ENCODE data around the gene RHBDD1. TPM values are rescaled to one million over a fixed set of nuclear protein-coding genes. Genes with fewer than 3 reads are reported as not detected.

Gene RHBDD1
- polyA plus RNA-seq, 2 of the 4 experiments (the other 2 are of a cell fraction): 8.3 to 46.9 TPM

GRCh38 chr2:227006189-227006897 is 170.5 kb downstream of the RHBDD1 start:
- Histone ChIP-seq H3K4me1 (no peaks in the 10 kb centered on the region), H3K4me3 (no peak overlapping the region), H3K27ac (no peak overlapping the region), H3K9me3 (no peaks in the 10 kb centered on the region), H3K4me2 (no peak overlapping the region)
- POLR2A ChIA-PET: no interaction called here
- TF ChIP-seq RNF2 (IDR thresholded peaks at IDR 0.05; ENCODE audit: borderline replicate concordance, low read depth) (no peak), GATA3 (IDR thresholded peaks at IDR 0.05; ENCODE audit: borderline replicate concordance) (no peak), ATOH8 (CRISPR knock-in tag; IDR thresholded peaks at IDR 0.05; ENCODE audit: low read depth) (no peak), E2F6 (IDR thresholded peaks at IDR 0.05; ENCODE audit: borderline replicate concordance, low read depth) (no peak), RAD21 (conservative IDR thresholded peaks at IDR 0.05 in 1 of 2, IDR thresholded peaks at IDR 0.05 in 1 of 2) (no peak), CEBPB (IDR thresholded peaks at IDR 0.05) (no peak), ZFP36 (IDR thresholded peaks at IDR 0.05; ENCODE audit: borderline replicate concordance, partially characterized antibody) (no peak), NR3C1 (IDR thresholded peaks at IDR 0.05) (no peak), CBX2 (IDR thresholded peaks at IDR 0.05; ENCODE audit: borderline replicate concordance, low read depth) (no peak), MAFK (IDR thresholded peaks at IDR 0.05; ENCODE audit: partially characterized antibody) (no peak), ELK1 (IDR thresholded peaks at IDR 0.05; ENCODE audit: low read depth, low read length) (no peak), TP53 (CRISPR knock-in tag; IDR thresholded peaks at IDR 0.05) (no peak), FOSB (CRISPR knock-in tag; IDR thresholded peaks at IDR 0.05) (no peak), JUNB (IDR thresholded peaks at IDR 0.05) (no peak), ZNF302 (CRISPR knock-in tag; IDR thresholded peaks at IDR 0.05) (no peak), CHD2 (IDR thresholded peaks at IDR 0.05; ENCODE audit: low read length, partially characterized antibody) (no peak)
- no peak for ATAC-seq
- CTCF ChIA-PET: interaction anchor here (1.4 kb wide), 1 partner anchor 9 kb away, joined by 3 read pairs; no protein-coding TSS in a partner anchor
- FAIRE-seq: no peak
- 91% methylated on average over 16 of the region's 16 CpGs for WGBS (ENCODE audit: missing lambda C conversion rate)
- DNase-seq (ENCODE audit: low read depth in 1 of 2, low spot score in 1 of 2): no peak

- POLR2A ChIA-PET: no interaction called here
- H3K4me3 ChIP-seq: no peak overlapping the region
- no peak for DNase-seq (ENCODE audit: low read depth in 1 of 2, low spot score in 1 of 2)
- no peak overlapping the region for H3K4me2 ChIP-seq
- no peak for ATAC-seq
- CTCF ChIA-PET: no interaction called here
- FAIRE-seq: no peak
- no peaks in the 10 kb centered on the region for H3K4me1 ChIP-seq
- H3K27ac ChIP-seq: no peak overlapping the region
- H3K9me3 ChIP-seq: no peaks in the 10 kb centered on the region
- 83% methylated on average over 9 of the region's 9 CpGs for WGBS (ENCODE audit: missing lambda C conversion rate)
- no peak for TF ChIP-seq TFCP2L1 (CRISPR knock-in tag; IDR thresholded peaks at IDR 0.05)
- no peak for TF ChIP-seq CBX8 (IDR thresholded peaks at IDR 0.05)
- TF ChIP-seq RAD21 (conservative IDR thresholded peaks at IDR 0.05 in 1 of 2, IDR thresholded peaks at IDR 0.05 in 1 of 2): no peak
- TF ChIP-seq ZC3H11A (IDR thresholded peaks at IDR 0.05): no peak
- no peak for TF ChIP-seq REST (IDR thresholded peaks at IDR 0.05)
- no peak for TF ChIP-seq FOSB (CRISPR knock-in tag; IDR thresholded peaks at IDR 0.05)
- no peak for TF ChIP-seq TP53 (CRISPR knock-in tag; IDR thresholded peaks at IDR 0.05)
- TF ChIP-seq EHF (CRISPR knock-in tag; IDR thresholded peaks at IDR 0.05): no peak
- TF ChIP-seq NFE2L2 (conservative IDR thresholded peaks at IDR 0.05; ENCODE audit: low read length): no peak
- TF ChIP-seq CHD2 (IDR thresholded peaks at IDR 0.05; ENCODE audit: low read length, partially characterized antibody): no peak
- TF ChIP-seq KDM5A (IDR thresholded peaks at IDR 0.05): no peak
- TF ChIP-seq POLR2AphosphoS2 (conservative IDR thresholded peaks at IDR 0.05; ENCODE audit: low read length): no peak
- no peak for TF ChIP-seq FOXS1 (CRISPR knock-in tag; IDR thresholded peaks at IDR 0.05)
- TF ChIP-seq PHF8 (IDR thresholded peaks at IDR 0.05; ENCODE audit: borderline replicate concordance, low read depth): no peak
- no peak for TF ChIP-seq CTCF (IDR thresholded peaks at IDR 0.05)
- TF ChIP-seq ATOH8 (CRISPR knock-in tag; IDR thresholded peaks at IDR 0.05; ENCODE audit: low read depth): no peak
- TF ChIP-seq JUN (IDR thresholded peaks at IDR 0.05): no peak
These were observed 171.3 kb downstream of the RHBDD1 start for GRCh38 chr2:227007148-227007547.
